ENCODE measurements around the gene PGBD5. TPM values are rescaled to one million over a fixed set of nuclear protein-coding genes. Genes with fewer than 3 reads are reported as not detected.

The PGBD5 gene
- total and polyA plus RNA-seq, 9 of the 15 experiments (the other 6 are each of a cell fraction or from before 2014, with no cell fraction given), result under 0.01 to 0.40 (median 0.10) TPM; not detected in 3

DNA sequence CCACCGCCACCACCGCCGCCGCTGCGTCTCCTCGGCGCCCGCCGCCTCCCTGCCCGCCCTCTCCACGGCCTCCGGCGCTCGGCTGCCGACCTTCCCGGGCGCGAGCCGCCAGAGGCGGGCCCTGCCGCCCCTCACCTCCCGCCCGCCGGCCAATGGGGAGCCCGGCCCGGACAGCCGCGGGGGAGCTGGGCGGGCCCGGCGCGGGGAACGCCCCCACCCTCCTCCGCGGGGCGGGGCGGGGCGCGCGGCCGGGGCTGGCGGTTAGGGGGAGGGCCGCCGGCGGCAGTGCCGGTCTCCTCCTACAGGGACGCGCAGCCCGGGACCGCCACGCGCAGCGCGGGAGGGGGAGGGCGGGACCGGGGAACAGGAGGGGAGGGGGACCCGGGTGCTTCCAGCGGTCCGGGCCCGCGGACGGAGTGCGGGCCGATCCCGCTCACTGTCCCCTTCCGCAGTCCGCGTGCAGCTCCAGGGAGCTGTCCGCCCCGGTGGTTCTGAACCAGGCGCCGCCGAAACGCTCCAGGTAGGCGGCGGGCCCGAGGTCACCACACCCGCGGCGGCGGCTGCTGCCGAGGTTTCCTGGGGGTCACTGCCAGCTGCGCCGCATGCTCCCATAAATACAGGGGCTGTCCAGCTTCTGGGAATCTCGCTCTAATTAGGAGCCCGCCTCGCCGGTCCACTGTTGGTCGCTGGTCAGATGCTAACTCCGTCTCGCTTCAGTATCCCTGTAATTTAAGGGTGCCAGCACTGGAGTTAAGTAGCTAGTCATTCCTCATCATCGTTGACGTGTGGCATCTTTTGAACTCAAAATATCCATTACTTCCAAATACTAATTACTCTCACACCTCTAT lies at the start of gene PGBD5 (continued):
- TF ChIP-seq MEF2D (tag; conservative IDR thresholded peaks at IDR 0.05; ENCODE audit: low read depth) (no peak), MEF2A (IDR thresholded peaks at IDR 0.05; ENCODE audit: control insufficient read depth, low read depth, low read length) (no peak), ZNF79 (CRISPR knock-in tag; IDR thresholded peaks at IDR 0.05; ENCODE audit: low read depth) (no peak), ETV1 (tag; conservative IDR thresholded peaks at IDR 0.05; ENCODE audit: low read depth) (peak; percentile 27; the same call in 1 of the 2 replicates), FOXK2 (conservative IDR thresholded peaks at IDR 0.05 in 1 of 2, IDR thresholded peaks at IDR 0.05 in 1 of 2; ENCODE audit: low read depth in 2 of 2) (no peak), ZNF134 (CRISPR knock-in tag; conservative IDR thresholded peaks at IDR 0.05) (no peak), NR2C2 (CRISPR knock-in tag; IDR thresholded peaks at IDR 0.05) (no peak), NR2C2 (tag; IDR thresholded peaks at IDR 0.05) (no peak), POLR2A (conservative IDR thresholded peaks at IDR 0.05) (no peak), CCAR2 (IDR thresholded peaks at IDR 0.05; ENCODE audit: low read depth, low read length) (no peak), TRIM24 (IDR thresholded peaks at IDR 0.05) (no peak), PHB (CRISPR knock-in tag; IDR thresholded peaks at IDR 0.05) (no peak), EGR1 (conservative IDR thresholded peaks at IDR 0.05) (no peak), ZNF121 (CRISPR knock-in tag; conservative IDR thresholded peaks at IDR 0.05) (no peak), HOXB6 (CRISPR knock-in tag; IDR thresholded peaks at IDR 0.05; ENCODE audit: borderline replicate concordance) (no peak), TRIM28 (IDR thresholded peaks at IDR 0.05) (no peak), TCF7 (IDR thresholded peaks at IDR 0.05; ENCODE audit: borderline replicate concordance) (no peak)
- TF ChIP-seq, protein P1, sequence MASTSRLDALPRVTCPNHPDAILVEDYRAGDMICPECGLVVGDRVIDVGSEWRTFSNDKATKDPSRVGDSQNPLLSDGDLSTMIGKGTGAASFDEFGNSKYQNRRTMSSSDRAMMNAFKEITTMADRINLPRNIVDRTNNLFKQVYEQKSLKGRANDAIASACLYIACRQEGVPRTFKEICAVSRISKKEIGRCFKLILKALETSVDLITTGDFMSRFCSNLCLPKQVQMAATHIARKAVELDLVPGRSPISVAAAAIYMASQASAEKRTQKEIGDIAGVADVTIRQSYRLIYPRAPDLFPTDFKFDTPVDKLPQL (IDR thresholded peaks at IDR 0.05; ENCODE audit: extremely low read depth, insufficient read length), result no peak
- TF ChIP-seq, protein P2, sequence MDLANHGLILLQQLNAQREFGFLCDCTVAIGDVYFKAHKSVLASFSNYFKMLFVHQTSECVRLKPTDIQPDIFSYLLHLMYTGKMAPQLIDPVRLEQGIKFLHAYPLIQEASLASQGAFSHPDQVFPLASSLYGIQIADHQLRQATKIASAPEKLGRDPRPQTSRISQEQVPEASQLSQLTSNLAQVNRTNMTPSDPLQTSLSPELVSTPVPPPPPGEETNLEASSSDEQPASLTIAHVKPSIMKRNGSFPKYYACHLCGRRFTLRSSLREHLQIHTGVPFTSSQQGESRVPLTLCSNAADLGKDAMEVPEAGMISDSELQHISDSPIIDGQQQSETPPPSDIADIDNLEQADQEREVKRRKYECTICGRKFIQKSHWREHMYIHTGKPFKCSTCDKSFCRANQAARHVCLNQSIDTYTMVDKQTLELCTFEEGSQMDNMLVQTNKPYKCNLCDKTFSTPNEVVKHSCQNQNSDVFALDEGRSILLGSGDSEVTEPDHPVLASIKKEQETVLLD (IDR thresholded peaks at IDR 0.05), result no peak
- TF ChIP-seq, protein P3, sequence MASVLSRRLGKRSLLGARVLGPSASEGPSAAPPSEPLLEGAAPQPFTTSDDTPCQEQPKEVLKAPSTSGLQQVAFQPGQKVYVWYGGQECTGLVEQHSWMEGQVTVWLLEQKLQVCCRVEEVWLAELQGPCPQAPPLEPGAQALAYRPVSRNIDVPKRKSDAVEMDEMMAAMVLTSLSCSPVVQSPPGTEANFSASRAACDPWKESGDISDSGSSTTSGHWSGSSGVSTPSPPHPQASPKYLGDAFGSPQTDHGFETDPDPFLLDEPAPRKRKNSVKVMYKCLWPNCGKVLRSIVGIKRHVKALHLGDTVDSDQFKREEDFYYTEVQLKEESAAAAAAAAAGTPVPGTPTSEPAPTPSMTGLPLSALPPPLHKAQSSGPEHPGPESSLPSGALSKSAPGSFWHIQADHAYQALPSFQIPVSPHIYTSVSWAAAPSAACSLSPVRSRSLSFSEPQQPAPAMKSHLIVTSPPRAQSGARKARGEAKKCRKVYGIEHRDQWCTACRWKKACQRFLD (CRISPR knock-in tag; IDR thresholded peaks at IDR 0.05), result no peak
- TF ChIP-seq, protein P4, sequence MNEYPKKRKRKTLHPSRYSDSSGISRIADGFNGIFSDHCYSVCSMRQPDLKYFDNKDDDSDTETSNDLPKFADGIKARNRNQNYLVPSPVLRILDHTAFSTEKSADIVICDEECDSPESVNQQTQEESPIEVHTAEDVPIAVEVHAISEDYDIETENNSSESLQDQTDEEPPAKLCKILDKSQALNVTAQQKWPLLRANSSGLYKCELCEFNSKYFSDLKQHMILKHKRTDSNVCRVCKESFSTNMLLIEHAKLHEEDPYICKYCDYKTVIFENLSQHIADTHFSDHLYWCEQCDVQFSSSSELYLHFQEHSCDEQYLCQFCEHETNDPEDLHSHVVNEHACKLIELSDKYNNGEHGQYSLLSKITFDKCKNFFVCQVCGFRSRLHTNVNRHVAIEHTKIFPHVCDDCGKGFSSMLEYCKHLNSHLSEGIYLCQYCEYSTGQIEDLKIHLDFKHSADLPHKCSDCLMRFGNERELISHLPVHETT (CRISPR knock-in tag; conservative IDR thresholded peaks at IDR 0.05 in 1 of 2, IDR thresholded peaks at IDR 0.05 in 1 of 2), result peak; percentile 72 to 84; a peak in 3 of 4 replicates

Data from K562 (cell line).